Hepatic stellate cell (primary cell): Measurements from ENCODE around the gene ANAPC16.
A peak's percentile ranks its signal among the peaks of the same experiment; 100 is the strongest.
"Not testable (repeated sequence)": the region's sequence is repeated elsewhere in the genome, so short reads cannot be mapped to it uniquely, and the experiment has no call there.

Experiments
- DNase-seq: peaks from one replicate; pipeline ENCODE4 v3.0.0; 2011; ENCODE audit warnings: low spot score

The ANAPC16 gene

GRCh38 chr10:72211832-72212231, 4.0 kb upstream of the ANAPC16 start:
- DNase-seq: not testable (repeated sequence)

GRCh38 chr10:72218325-72218724, 2.5 kb downstream of the ANAPC16 start:
- no peak for DNase-seq

- no peak for DNase-seq
Measured at GRCh38 chr10:72218726-72219125, 2.9 kb downstream of the ANAPC16 start.

- no peak for DNase-seq
Measured at GRCh38 chr10:72219235-72219814, 3.5 kb downstream of the ANAPC16 start.

- DNase-seq: no peak
Measured at GRCh38 chr10:72220637-72221036, 4.8 kb downstream of the ANAPC16 start.

GRCh38 chr10:72221278-72221677, 5.5 kb downstream of the ANAPC16 start:
- no peak for DNase-seq

GRCh38 chr10:72223743-72224101, 7.9 kb downstream of the ANAPC16 start:
- no peak for DNase-seq

GRCh38 chr10:72224191-72224590, 8.4 kb downstream of the ANAPC16 start:
- not testable (repeated sequence) for DNase-seq

GRCh38 chr10:72226418-72227027, 10.7 kb downstream of the ANAPC16 start:
- DNase-seq: no peak

GRCh38 chr10:72227826-72228225, 12.0 kb downstream of the ANAPC16 start:
- no peak for DNase-seq

GRCh38 chr10:72228318-72228751, 12.5 kb downstream of the ANAPC16 start:
- no peak for DNase-seq

- DNase-seq: no peak
Measured at GRCh38 chr10:72229261-72230251, 13.7 kb downstream of the ANAPC16 start.

GRCh38 chr10:72233621-72234020, 17.8 kb downstream of the ANAPC16 start:
- no peak for DNase-seq

- no peak for DNase-seq
Measured at GRCh38 chr10:72234560-72235095, 18.8 kb downstream of the ANAPC16 start.

GRCh38 chr10:72235544-72236279, 19.9 kb downstream of the ANAPC16 start:
- no peak for DNase-seq

GRCh38 chr10:72238392-72239175, 22.8 kb downstream of the ANAPC16 start:
- no peak for DNase-seq

- DNase-seq: no peak
Measured at GRCh38 chr10:72239409-72239808, 23.6 kb downstream of the ANAPC16 start.

GRCh38 chr10:72240371-72240770, 24.6 kb downstream of the ANAPC16 start:
- DNase-seq: no peak

- no peak for DNase-seq
Measured at GRCh38 chr10:72241691-72242252, 26.0 kb downstream of the ANAPC16 start.

GRCh38 chr10:72242675-72243074, 26.9 kb downstream of the ANAPC16 start:
- DNase-seq: peak; percentile 35
